Left lung (tissue), 10 donors: ENCODE data around the gene ROS1. TPM values are rescaled to one million over a fixed set of nuclear protein-coding genes. Genes with fewer than 3 reads are reported as not detected.
A peak's percentile ranks its signal among the peaks of the same experiment; 100 is the strongest.

Experiments used
- ATAC-seq: fragments of 200-7000 bp; cut with Tn5 transposase; one replicate; pipeline ENCODE4 v1.9.1; 2020; ENCODE audit warnings: moderate library complexity
- DNase-seq, 4 donors: peaks; one replicate each; pipeline ENCODE4 v3.0.0-alpha.2; 2013 to 2020
- H3K27ac ChIP-seq, 2 donors: fragments of 200-600 bp; sonication (generic) in 1 of 2; one replicate each; pipeline versions ENCODE4 v1.5.0 to v1.8.0; 2020 to 2021
- H3K27me3 ChIP-seq, 2 donors: fragments of 200-600 bp; sonication (generic) in 1 of 2; one replicate each; pipeline versions ENCODE4 v1.5.0 to v1.8.0; 2020 to 2021
- H3K36me3 ChIP-seq, 2 donors: fragments of 200-600 bp; sonication (generic) in 1 of 2; one replicate each; pipeline versions ENCODE4 v1.5.0 to v1.8.0; 2020 to 2021
- H3K4me1 ChIP-seq, 2 donors: fragments of 200-600 bp; one replicate each; pipeline ENCODE4 v1.8.0; 2021
- H3K4me3 ChIP-seq, 2 donors: fragments of 200-600 bp; sonication (generic) in 1 of 2; one replicate each; pipeline versions ENCODE4 v1.5.0 to v1.8.0; 2020 to 2021; ENCODE audit warnings: mild to moderate bottlenecking in 1 of 2
- H3K9me3 ChIP-seq, 2 donors: fragments of 200-600 bp; sonication (generic) in 1 of 2; one replicate each; pipeline versions ENCODE4 v1.5.0 to v1.8.0; 2020 to 2021
- CTCF ChIP-seq, 2 donors: fragments of 200-600 bp; sonication (generic) in 1 of 2; IDR thresholded peaks; one replicate each; pipeline versions ENCODE4 v1.5.0 to v1.8.0; 2021; ENCODE audit warnings: antibody characterized with exemption in 2 of 2
- intact Hi-C, 2 donors: fragments of 100-400 bp; cut with DNase I; formaldehyde crosslinking; loops; one replicate each; pipeline versions ENCODE4 v1.11.2 to v1.14.2; 2022
- polyA plus RNA-seq, 6 donors: library from polyadenylated mRNA; unstranded; fragments of 120-200 nt; gene quantifications; one replicate each; pipeline ENCODE4 v1.2.1, GENCODE V29; 2013; ENCODE audit not compliant: insufficient read length in 6 of 6
- total RNA-seq, 2 donors: library from RNA; stranded (reverse); fragmentation: NEBNext Ultra II Directional; extraction: Animal tissue kit (Norgen Biotek cat#: 25700); gene quantifications; one replicate each; pipeline ENCODE4 v1.2.1, GENCODE V29; 2021
- donor health status: DM: no; HTN: yes; CAD: no.
- donor health status: DM: no; HTN: no; CAD: no.

The ROS1 gene
- total and polyA plus RNA-seq, 8 donors: 21.2 to 305 (median 39.5) TPM

- no peaks in the 10 kb centered on the region for H3K4me1 ChIP-seq
- H3K27me3 ChIP-seq: no peaks in the 10 kb centered on the region
- intact Hi-C loops: no loop called here
- H3K9me3 ChIP-seq: no peaks in the 10 kb centered on the region
- no peaks in the 10 kb centered on the region for H3K36me3 ChIP-seq
- no peak for ATAC-seq
- H3K4me3 ChIP-seq: no peak overlapping the region
- H3K27ac ChIP-seq: no peak overlapping the region
- TF ChIP-seq CTCF (IDR thresholded peaks at IDR 0.05): no peak
- DNase-seq: no peak
These were observed 122.4 kb downstream of the ROS1 start for GRCh38 chr6:117303323-117303722.

GRCh38 chr6:117298941-117299340 is 126.8 kb downstream of the ROS1 start:
- no peak for TF ChIP-seq CTCF (IDR thresholded peaks at IDR 0.05)
- H3K36me3 ChIP-seq: no peaks in the 10 kb centered on the region
- intact Hi-C loops: no loop called here
- no peak for ATAC-seq
- H3K4me1 ChIP-seq: no peaks in the 10 kb centered on the region
- no peaks in the 10 kb centered on the region for H3K9me3 ChIP-seq
- DNase-seq: no peak
- H3K27me3 ChIP-seq: no peaks in the 10 kb centered on the region
- no peak overlapping the region for H3K4me3 ChIP-seq
- H3K27ac ChIP-seq: no peak overlapping the region

- Histone ChIP-seq H3K4me1 (no peaks in the 10 kb centered on the region), H3K9me3 (no peaks in the 10 kb centered on the region), H3K27me3 (no peaks in the 10 kb centered on the region), H3K4me3 (no peak overlapping the region), H3K27ac (no peak overlapping the region), H3K36me3 (no peaks in the 10 kb centered on the region)
- TF ChIP-seq CTCF (IDR thresholded peaks at IDR 0.05): no peak
- DNase-seq: no peak
- no peak for ATAC-seq
- intact Hi-C loops: no loop called here
These were observed 135.4 kb downstream of the ROS1 start for GRCh38 chr6:117290173-117290846.

DNA sequence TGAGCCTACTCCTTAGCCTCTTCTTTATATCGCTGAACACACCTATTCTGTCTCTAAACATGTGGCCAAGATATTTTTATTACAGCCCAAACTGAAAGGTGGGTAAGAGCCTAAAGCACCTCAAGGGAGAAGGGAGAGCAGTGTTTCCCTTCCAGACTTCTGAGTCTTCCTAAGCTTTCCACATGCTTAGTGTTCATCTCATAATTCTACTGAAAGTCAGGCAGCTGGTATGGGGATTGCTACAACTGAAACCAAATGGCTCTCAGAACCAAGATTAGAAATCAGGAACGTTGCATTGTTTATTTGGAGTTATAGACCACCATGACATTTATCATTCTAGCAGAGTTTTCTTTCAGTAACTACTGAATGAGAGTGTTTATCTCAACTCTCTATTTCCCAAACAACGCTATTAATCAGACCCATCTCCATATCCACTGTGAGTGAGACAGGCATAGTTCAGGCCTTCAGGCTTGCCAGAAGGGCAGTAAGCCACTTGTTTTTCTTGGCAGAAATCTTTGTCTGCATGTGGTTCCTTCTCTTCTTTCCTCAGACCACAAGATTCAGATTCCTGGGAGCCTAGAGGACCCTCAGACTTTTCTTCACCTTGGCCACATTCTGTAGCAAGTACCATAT is 137.5 kb downstream of the ROS1 start:
- TF ChIP-seq CTCF (IDR thresholded peaks at IDR 0.05): no peak
- intact Hi-C loops: no loop called here
- no peak for ATAC-seq

GRCh38 chr6:117280922-117281321 is 144.8 kb downstream of the ROS1 start:
- Histone ChIP-seq H3K4me1 (no peaks in the 10 kb centered on the region), H3K4me3 (no peak overlapping the region), H3K27me3 (peaks cover 6 to 10% of the 10 kb centered on the region in 2 donors), H3K27ac (no peak overlapping the region), H3K9me3 (no peaks in the 10 kb centered on the region), H3K36me3 (no peaks in the 10 kb centered on the region)
- intact Hi-C loops: no loop called here
- DNase-seq (no peak), ATAC-seq (peak; percentile 64)
- no peak for TF ChIP-seq CTCF (IDR thresholded peaks at IDR 0.05)

More for the DNA sequence above, 137.5 kb downstream of the ROS1 start:
- Histone ChIP-seq H3K27ac (no peak overlapping the region), H3K4me3 (no peak overlapping the region), H3K27me3 (no peaks in the 10 kb centered on the region), H3K4me1 (no peaks in the 10 kb centered on the region), H3K36me3 (no peaks in the 10 kb centered on the region), H3K9me3 (no peaks in the 10 kb centered on the region)
- DNase-seq: no peak
